Measurements from ENCODE around the gene PELI3. TPM values are rescaled to one million over a fixed set of nuclear protein-coding genes. Genes with fewer than 3 reads are reported as not detected.

The PELI3 gene
- total RNA-seq, 1 donor from 2014 or later = 7.7 TPM

DNA sequence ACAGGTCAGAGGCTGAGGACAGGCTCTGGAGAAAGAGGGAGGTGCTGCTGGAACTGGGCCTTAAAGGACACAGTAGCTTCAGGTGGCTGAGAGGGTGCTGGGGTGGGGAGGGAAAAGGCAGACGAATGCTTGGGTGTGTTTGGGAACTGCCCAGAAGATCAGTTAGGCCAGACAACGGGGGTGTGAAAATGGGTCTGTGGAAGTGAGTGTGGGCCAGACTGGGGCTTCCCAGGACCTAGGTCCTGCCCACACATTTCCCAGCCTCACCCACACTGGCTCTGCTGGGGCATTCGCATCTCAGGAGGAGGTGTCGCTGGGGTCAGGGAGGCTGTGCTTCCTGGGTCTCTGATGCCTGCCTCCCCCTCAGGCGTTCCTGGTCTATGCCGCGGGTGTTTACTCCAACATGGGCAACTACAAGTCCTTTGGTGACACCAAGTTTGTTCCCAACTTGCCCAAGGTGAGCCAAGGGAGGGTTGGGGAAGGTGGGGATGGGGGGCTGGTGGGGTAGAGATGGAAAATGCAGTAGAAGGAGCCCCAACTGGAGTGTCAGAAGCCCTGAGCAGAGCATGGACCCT is 18.2 kb downstream of the PELI3 start:
- DNase-seq = no peak
- peaks cover 4% of the 10 kb centered on the region for H3K36me3 Mint-ChIP-seq (ENCODE audit: unreplicated experiment)
- TF ChIP-seq, protein P1, sequence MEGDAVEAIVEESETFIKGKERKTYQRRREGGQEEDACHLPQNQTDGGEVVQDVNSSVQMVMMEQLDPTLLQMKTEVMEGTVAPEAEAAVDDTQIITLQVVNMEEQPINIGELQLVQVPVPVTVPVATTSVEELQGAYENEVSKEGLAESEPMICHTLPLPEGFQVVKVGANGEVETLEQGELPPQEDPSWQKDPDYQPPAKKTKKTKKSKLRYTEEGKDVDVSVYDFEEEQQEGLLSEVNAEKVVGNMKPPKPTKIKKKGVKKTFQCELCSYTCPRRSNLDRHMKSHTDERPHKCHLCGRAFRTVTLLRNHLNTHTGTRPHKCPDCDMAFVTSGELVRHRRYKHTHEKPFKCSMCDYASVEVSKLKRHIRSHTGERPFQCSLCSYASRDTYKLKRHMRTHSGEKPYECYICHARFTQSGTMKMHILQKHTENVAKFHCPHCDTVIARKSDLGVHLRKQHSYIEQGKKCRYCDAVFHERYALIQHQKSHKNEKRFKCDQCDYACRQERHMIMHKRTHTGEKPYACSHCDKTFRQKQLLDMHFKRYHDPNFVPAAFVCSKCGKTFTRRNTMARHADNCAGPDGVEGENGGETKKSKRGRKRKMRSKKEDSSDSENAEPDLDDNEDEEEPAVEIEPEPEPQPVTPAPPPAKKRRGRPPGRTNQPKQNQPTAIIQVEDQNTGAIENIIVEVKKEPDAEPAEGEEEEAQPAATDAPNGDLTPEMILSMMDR (IDR thresholded peaks at IDR 0.05; ENCODE audit: partially characterized antibody, unreplicated experiment) = no peak
- H3K9me3 Mint-ChIP-seq (ENCODE audit: unreplicated experiment) = peaks cover 3% of the 10 kb centered on the region
- no peak overlapping the region for H3K4me3 Mint-ChIP-seq (ENCODE audit: unreplicated experiment)
- H3K4me1 Mint-ChIP-seq (ENCODE audit: low read depth, unreplicated experiment) = no peaks in the 10 kb centered on the region
- no peak overlapping the region for H3K27ac Mint-ChIP-seq (ENCODE audit: unreplicated experiment)
- H3K27me3 Mint-ChIP-seq (ENCODE audit: unreplicated experiment) = peaks cover 2% of the 10 kb centered on the region

DNA sequence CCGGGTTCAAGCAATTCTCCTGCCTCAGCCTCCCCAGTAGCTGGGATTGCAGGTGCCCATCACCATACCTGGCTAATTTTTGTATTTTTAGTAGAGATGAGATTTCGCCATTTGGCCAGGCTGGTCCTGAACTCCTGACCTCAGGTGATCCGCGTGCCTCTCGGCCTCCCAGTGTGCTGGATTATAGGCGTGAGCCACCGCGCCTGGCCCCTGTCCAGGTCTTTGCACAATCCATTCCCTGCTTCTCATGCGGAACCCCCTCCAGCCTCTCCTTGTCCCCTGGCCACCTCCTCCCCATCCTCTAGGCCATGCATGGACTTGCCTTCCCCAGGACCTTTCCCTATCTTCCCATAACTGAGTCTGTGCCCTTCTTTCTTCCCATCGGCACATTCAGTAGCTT is 22.3 kb downstream of the PELI3 start:
- Mint-ChIP-seq H3K4me3 (ENCODE audit: unreplicated experiment) (no peak overlapping the region), H3K36me3 (ENCODE audit: unreplicated experiment) (peaks cover 8% of the 10 kb centered on the region), H3K27me3 (ENCODE audit: unreplicated experiment) (no peaks in the 10 kb centered on the region), H3K4me1 (ENCODE audit: low read depth, unreplicated experiment) (peaks cover 1% of the 10 kb centered on the region), H3K27ac (ENCODE audit: unreplicated experiment) (no peak overlapping the region), H3K9me3 (ENCODE audit: unreplicated experiment) (no peaks in the 10 kb centered on the region)
- no peak for DNase-seq
- TF ChIP-seq, protein P1 (IDR thresholded peaks at IDR 0.05; ENCODE audit: partially characterized antibody, unreplicated experiment) = no peak

DNA sequence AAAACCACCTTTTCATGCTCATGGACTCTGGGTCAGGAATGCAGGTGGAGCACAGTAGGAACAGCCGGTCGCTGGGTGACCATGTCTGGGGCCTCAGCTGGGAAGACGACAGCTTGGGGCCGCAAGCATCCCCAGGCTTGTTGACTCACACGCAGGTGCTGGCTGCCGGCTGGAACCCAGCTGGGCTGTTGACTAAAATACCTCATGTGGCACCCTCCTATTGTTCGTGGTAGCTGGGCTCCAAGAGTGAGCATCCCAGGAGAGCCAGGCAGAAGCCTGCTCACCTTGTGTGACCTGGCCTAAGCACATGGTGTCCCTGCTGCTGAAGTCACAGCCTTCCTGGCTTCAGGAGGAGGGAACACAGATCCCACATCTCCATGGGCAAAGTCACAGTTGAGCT is 22.9 kb downstream of the PELI3 start:
- no peak overlapping the region for H3K4me3 Mint-ChIP-seq (ENCODE audit: unreplicated experiment)
- peaks cover 8% of the 10 kb centered on the region for H3K36me3 Mint-ChIP-seq (ENCODE audit: unreplicated experiment)
- no peaks in the 10 kb centered on the region for H3K9me3 Mint-ChIP-seq (ENCODE audit: unreplicated experiment)
- no peaks in the 10 kb centered on the region for H3K27me3 Mint-ChIP-seq (ENCODE audit: unreplicated experiment)
- no peak overlapping the region for H3K27ac Mint-ChIP-seq (ENCODE audit: unreplicated experiment)
- DNase-seq = no peak
- H3K4me1 Mint-ChIP-seq (ENCODE audit: low read depth, unreplicated experiment) = peaks cover 1% of the 10 kb centered on the region
- TF ChIP-seq, protein P1 (IDR thresholded peaks at IDR 0.05; ENCODE audit: partially characterized antibody, unreplicated experiment) = no peak

DNA sequence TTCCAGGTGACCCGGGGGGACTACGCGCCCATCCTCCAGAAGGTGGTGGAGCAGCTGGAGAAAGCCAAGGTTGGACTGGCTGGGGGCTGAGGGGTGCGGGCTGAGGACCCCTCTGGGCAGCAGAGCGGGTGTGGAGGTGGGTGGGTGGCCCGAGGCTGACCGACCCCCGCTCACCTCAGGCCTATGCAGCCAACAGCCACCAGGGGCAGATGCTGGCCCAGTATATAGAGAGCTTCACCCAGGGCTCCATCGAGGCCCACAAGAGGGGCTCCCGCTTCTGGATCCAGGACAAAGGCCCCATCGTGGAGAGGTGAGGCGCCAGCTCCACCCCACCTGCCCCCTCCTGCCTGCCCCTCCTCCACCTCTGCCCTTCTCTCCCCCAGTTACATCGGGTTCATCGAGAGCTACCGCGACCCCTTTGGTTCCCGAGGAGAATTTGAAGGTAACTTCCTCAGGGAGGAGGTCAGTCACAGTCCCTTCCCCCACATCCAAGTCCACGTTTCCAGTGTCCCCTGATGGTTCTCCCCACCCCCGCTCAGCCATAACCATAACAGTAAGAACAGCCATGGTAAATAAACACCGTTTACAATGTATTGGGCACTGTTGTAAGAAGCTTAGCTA is 24.7 kb downstream of the PELI3 start:
- TF ChIP-seq, protein P1 (IDR thresholded peaks at IDR 0.05; ENCODE audit: partially characterized antibody, unreplicated experiment) = peak; percentile 63
- peaks cover 8% of the 10 kb centered on the region for H3K36me3 Mint-ChIP-seq (ENCODE audit: unreplicated experiment)
- peaks cover 1% of the 10 kb centered on the region for H3K4me1 Mint-ChIP-seq (ENCODE audit: low read depth, unreplicated experiment)
- H3K4me3 Mint-ChIP-seq (ENCODE audit: unreplicated experiment) = no peak overlapping the region
- no peaks in the 10 kb centered on the region for H3K9me3 Mint-ChIP-seq (ENCODE audit: unreplicated experiment)
- DNase-seq = peak; percentile 48
- no peak overlapping the region for H3K27ac Mint-ChIP-seq (ENCODE audit: unreplicated experiment)
- no peaks in the 10 kb centered on the region for H3K27me3 Mint-ChIP-seq (ENCODE audit: unreplicated experiment)

DNA sequence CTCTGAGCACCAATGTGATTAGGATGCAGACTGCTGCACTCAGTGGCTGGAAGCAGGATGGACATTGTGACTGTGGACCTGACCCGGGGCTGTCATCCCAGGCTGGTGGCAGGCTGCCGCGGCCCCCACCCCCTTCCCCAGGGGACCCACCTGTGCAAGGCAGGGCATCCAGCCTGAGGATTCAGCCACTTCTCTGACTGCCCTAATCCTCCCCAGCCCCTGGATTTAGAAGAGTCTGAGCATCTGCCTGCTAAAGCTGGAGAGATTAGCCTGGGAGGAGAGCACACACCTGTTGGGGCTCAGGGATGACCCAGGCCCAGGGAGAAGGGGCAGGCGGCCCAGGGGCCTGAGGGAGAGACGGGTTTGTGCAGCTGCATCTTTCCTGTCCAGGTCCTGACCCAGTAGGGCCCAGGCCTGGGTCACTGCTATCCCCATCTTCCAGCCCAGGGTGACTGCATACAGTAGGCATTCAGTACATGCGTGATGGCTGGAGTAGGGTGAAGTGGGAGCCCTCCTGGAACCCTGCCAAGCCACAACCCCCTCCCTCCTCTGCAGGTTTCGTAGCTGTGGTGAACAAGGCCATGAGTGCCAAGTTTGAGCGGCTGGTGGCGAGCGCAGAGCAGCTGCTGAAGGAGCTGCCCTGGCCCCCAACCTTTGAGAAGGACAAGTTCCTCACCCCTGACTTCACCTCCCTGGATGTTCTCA is 25.6 kb downstream of the PELI3 start:
- Mint-ChIP-seq H3K4me3 (ENCODE audit: unreplicated experiment) (no peak overlapping the region), H3K27ac (ENCODE audit: unreplicated experiment) (no peak overlapping the region)

More for the DNA sequence above, 25.6 kb downstream of the PELI3 start:
- Mint-ChIP-seq H3K4me1 (ENCODE audit: low read depth, unreplicated experiment) (peaks cover 1% of the 10 kb centered on the region), H3K9me3 (ENCODE audit: unreplicated experiment) (no peaks in the 10 kb centered on the region), H3K36me3 (ENCODE audit: unreplicated experiment) (peaks cover 8% of the 10 kb centered on the region), H3K27me3 (ENCODE audit: unreplicated experiment) (no peaks in the 10 kb centered on the region)
- TF ChIP-seq, protein P1 (IDR thresholded peaks at IDR 0.05; ENCODE audit: partially characterized antibody, unreplicated experiment) = no peak
- DNase-seq = no peak
